Femur (tissue), 1 donor: Measurements from ENCODE around the gene PTPRN2.

ENCODE experiments used
- DNase-seq: peaks from one replicate; pipeline ENCODE4 v3.0.0-alpha.2; 2017

The PTPRN2 gene

GRCh38 chr7:157543791-157544190, 1043.8 kb downstream of the PTPRN2 start:
- no peak for DNase-seq

DNA sequence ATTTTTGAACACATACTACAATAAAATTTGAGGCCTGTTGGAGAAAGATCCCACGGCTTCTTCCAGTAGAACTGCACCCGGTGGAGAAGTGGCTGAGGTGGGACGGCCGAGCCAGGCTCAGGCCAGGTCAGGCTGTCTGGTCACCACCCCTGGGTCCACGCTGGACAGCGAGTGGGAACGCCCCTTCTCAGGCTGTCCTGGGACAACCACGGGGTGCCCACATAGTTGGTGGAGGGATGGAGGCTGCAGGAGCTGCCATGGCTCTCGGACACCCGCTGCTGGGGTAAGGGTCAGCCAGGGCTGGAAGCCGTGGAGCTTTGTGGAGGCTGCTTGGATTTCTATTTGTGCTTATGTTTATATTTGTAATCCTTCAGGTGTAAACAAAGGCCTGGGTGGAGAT, 1044.3 kb downstream of the PTPRN2 start:
- DNase-seq: no peak

DNA sequence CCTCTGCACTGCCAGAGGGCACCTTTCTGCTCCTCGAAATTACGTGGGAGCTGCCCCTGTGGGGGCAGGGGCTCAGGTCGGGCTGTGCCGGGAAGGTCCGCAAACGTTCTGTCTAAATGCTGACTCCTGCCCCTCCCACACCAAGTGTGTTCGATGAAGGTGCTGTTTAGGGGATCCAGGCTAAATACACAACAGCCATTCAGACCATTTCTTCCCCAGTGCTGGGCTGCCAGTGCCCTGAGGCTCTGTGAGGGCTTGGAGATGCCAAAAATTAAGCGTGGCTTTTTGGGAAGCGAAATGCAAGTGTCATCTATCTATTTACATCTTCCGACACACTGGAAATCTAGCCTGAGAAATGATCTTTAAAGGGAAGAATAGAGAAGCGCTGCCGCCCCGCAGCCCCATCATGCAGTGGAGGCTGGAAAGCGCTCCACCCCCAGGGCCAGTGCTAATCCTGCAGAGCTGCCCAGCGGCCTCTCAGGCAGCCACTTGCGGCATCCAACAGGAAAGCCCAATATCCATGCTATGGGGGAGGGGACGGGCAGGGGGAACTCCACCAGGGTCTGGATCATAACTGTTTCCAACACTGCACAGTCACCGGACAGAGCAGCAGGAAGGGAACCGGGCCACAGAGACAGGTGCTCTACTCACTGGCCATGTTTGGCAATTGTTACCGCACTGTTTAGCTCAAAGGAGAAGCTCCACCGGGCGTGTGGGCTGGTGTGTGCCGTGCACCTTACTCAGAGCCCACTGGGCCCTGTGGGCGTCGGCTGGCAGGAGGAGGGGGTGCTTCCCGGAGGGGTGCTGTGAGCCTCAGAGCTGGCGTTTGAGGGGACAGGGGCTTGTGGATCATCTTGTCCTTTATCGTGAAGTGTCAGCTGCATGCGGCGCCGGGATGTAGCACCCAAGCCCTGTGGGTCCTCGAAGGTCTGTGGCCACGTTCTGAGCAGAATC, 1045.3 kb downstream of the PTPRN2 start:
- no peak for DNase-seq

GRCh38 chr7:157541295-157542067, 1046.1 kb downstream of the PTPRN2 start:
- no peak for DNase-seq

GRCh38 chr7:157540606-157541294, 1046.9 kb downstream of the PTPRN2 start:
- no peak for DNase-seq

- DNase-seq: no peak
Measured at GRCh38 chr7:157540020-157540419, 1047.6 kb downstream of the PTPRN2 start.

DNA sequence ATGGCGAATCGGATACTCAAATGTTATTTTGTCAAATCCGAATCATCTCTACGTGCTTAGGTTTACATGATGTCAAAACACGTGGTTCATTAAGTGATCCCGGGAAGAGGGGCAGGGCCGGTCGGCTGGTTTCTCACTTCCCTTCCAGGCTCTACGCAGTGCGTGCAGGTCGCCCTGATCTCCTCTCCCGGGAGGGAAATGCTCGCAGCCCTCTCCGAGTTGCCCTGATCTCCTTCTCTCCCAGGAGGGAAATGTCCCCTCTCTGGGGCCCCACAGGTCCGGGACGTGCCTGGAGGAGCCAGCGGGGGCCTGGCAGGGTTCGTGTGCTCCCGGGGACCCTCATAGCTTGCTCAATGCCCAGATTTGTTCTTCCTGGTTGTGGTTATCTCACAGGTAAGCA, 1048.1 kb downstream of the PTPRN2 start:
- DNase-seq: no peak

DNA sequence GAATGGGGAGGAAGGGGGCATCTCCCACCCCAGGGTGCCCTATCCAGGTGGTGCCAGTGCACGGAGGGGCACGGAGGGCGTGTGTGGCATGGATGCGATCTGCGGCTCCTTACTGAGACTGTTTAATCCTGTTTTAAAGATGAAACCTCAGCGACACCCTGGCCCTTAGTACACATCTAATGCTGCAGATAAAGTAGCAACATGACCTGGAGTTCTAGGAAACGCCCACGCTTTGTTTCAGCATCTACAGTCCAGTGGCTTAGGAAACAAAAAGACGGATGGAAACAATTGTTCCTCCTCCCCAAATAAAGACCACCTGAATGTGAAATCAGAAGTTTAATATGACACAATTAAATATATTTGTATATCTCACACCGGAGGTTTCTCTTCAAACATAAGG, 1048.9 kb downstream of the PTPRN2 start:
- no peak for DNase-seq

GRCh38 chr7:157538321-157538720, 1049.3 kb downstream of the PTPRN2 start:
- DNase-seq: no peak

DNA sequence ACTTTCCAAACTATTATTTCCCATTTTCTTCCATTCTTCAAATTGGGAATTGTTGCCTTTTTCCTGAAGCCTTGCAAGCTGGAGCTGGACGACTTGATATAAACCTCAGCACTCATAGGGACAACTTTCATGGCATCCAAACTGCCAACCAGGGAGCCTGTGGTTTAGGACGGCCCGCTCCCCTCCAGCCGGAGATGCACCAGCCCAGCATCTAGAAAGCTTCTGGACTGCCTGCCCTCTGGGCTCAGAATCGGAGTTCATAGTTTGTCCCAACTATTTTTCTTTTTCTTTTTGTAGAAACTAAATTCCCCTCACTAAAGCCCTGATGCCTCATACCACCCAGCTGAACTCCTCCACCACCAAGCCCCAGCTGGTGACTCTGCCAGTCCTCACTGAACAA, 1050.6 kb downstream of the PTPRN2 start:
- DNase-seq: no peak

DNA sequence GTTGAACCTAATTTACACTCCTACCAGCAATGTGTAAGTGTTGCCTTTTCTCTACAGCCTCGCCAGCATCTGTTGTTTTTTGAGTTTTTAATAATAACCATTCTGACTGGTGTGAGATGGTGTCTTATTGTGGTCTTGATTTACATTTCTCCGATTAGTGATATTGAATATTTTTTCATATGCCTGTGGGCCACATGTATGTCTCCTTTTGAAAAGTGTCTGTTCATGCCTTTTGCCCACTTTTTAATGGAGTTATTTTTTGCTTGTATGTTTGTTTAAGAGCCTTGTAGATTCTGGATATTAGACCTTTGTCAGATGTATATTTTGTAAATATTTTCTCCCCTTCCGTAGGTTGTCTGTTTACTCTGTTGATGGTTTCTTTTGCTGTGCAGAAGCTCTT, 1055.6 kb downstream of the PTPRN2 start:
- no peak for DNase-seq

- DNase-seq: no peak
Measured at GRCh38 chr7:157529768-157530560, 1057.7 kb downstream of the PTPRN2 start.

GRCh38 chr7:157528785-157529341, 1058.8 kb downstream of the PTPRN2 start:
- no peak for DNase-seq

GRCh38 chr7:157527686-157528085, 1059.9 kb downstream of the PTPRN2 start:
- no peak for DNase-seq

DNA sequence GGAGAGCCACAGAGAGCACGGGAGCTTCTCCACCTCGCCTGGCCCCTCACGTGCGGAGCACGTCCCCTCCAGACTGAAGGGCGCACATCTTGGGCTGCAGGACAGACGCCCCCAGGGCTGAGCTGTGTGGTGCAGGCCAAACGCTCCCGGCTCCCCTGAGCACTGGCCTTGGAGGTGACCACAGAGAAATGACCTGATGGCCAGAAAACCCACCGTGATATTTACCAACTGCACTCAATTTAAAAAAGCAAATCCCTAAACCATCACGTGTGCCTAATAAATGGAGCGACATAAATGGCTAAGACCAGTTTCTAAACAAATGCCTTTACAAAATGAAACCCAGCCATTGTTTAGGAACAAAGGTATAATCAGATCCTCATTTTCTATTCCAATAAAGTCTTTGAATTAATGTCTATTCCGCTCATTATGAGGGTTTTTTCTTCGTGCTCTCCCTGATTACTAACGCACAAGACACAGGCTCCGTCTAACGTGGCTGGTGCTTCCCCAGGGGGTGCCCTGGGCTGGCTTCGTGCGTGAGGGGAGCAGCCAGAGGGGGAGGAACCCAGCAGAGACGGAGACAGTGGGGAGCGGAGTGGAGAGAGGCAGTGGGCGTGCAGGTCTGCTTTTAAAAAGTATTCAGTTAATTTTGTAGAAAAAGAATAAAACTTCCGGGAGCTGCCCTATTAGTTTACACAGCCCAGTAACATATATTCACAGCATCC, 1060.5 kb downstream of the PTPRN2 start:
- DNase-seq: no peak

GRCh38 chr7:157526005-157526912, 1061.4 kb downstream of the PTPRN2 start:
- no peak for DNase-seq

- no peak for DNase-seq
Measured at GRCh38 chr7:157525491-157525915, 1062.1 kb downstream of the PTPRN2 start.

DNA sequence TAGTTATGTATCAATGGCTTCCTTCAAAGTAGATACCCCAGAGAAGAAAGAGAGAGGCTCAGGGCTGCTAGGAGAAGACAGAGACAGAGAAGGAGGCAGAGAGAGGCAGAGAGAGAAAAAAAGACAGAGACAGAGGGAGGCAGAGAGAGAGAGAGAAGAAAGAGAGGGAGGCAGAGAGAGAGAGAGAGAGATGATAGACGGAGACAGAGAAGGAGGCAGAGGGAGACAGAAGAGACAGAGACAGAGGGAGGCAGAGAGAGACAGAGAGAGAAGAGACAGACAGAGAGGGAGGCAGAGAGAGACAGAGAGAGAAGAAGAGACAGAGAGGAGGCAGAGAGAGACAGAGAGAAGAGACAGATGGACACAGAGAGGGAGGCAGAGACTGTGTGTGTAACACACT, 1062.9 kb downstream of the PTPRN2 start:
- DNase-seq: no peak

- DNase-seq: no peak
Measured at GRCh38 chr7:157523766-157524421, 1063.7 kb downstream of the PTPRN2 start.

GRCh38 chr7:157523371-157523765, 1064.3 kb downstream of the PTPRN2 start:
- DNase-seq: no peak
